Mesenchymal stem cell (in vitro differentiated cells and primary cell): Measurements from ENCODE around the gene MAPKBP1.

Experiments
- DNase-seq: peaks from one replicate; pipeline ENCODE4 v3.0.0-alpha.2; 2013
- H2AFZ ChIP-seq: one replicate; pipeline ENCODE4 v1.6.1; 2013; ENCODE audit warnings: low read depth, mild to moderate bottlenecking, control low read depth, inconsistent platforms, low read length, moderate library complexity
- H2AK5ac ChIP-seq: 2 replicates; pipeline ENCODE4 v1.6.1; 2013; ENCODE audit warnings: low read length, moderate library complexity, mild to moderate bottlenecking, inconsistent platforms; ENCODE audit not compliant: severe bottlenecking
- H2BK120ac ChIP-seq: one replicate; pipeline ENCODE4 v1.6.1; 2013; ENCODE audit warnings: low read depth, mild to moderate bottlenecking, inconsistent platforms, low read length, moderate library complexity
- H2BK12ac ChIP-seq, 2 experiments: one replicate each; pipeline ENCODE4 v1.6.1; 2013; ENCODE audit warnings: inconsistent platforms in 2 of 2, low read length in 2 of 2, mild to moderate bottlenecking in 2 of 2, moderate library complexity in 2 of 2, control low read depth in 1 of 2
- H2BK15ac ChIP-seq: one replicate; pipeline ENCODE4 v1.6.1; 2013; ENCODE audit warnings: mild to moderate bottlenecking, low read depth, inconsistent platforms; ENCODE audit not compliant: poor library complexity, severe bottlenecking
- H2BK5ac ChIP-seq: 2 replicates; pipeline ENCODE4 v1.6.1; 2013; ENCODE audit warnings: low read depth, mild to moderate bottlenecking, low read length, control low read depth, inconsistent platforms; ENCODE audit not compliant: poor library complexity, severe bottlenecking
- H3K14ac ChIP-seq, 2 experiments: one replicate each; pipeline ENCODE4 v1.6.1; 2013; ENCODE audit warnings: inconsistent platforms in 2 of 2, low read length in 2 of 2, control low read depth in 1 of 2, mild to moderate bottlenecking in 1 of 2, moderate library complexity in 1 of 2
- H3K18ac ChIP-seq, 2 experiments: one replicate each; pipeline ENCODE4 v1.6.1; 2013; ENCODE audit warnings: inconsistent platforms in 2 of 2, low read length in 2 of 2, control low read depth in 1 of 2, low read depth in 1 of 2, mild to moderate bottlenecking in 1 of 2
- H3K23ac ChIP-seq, 2 experiments: one replicate each; pipeline ENCODE4 v1.6.1; 2013; ENCODE audit warnings: inconsistent platforms in 2 of 2, low read length in 2 of 2, mild to moderate bottlenecking in 2 of 2, moderate library complexity in 2 of 2, control low read depth in 1 of 2
- H3K27ac ChIP-seq: 2 replicates; pipeline ENCODE4 v1.5.1; 2013; ENCODE audit warnings: mild to moderate bottlenecking, moderate library complexity, low read length, control low read depth, inconsistent platforms; ENCODE audit not compliant: poor library complexity, severe bottlenecking
- H3K27me3 ChIP-seq, 2 experiments: 2 replicates each; pipeline versions ENCODE4 v1.6.1 to v1.7.0; 2013; ENCODE audit warnings: low read length in 2 of 2, mild to moderate bottlenecking in 2 of 2, moderate library complexity in 2 of 2, control low read depth in 1 of 2, inconsistent platforms in 1 of 2; ENCODE audit not compliant: control insufficient read depth in 1 of 2, insufficient read depth in 1 of 2
- H3K36me3 ChIP-seq, 2 experiments: 2 replicates each; pipeline versions ENCODE4 v1.6.1 to v1.7.0; 2013; ENCODE audit warnings: low read length in 2 of 2, control low read depth in 1 of 2, inconsistent platforms in 1 of 2, low read depth in 1 of 2, mild to moderate bottlenecking in 1 of 2; ENCODE audit not compliant: insufficient read depth in 2 of 2, control insufficient read depth in 1 of 2
- H3K4ac ChIP-seq, 2 experiments: one replicate each; pipeline ENCODE4 v1.6.1; 2013; ENCODE audit warnings: inconsistent platforms in 2 of 2, low read length in 2 of 2, mild to moderate bottlenecking in 2 of 2, moderate library complexity in 2 of 2, control low read depth in 1 of 2, low read depth in 1 of 2
- H3K4me1 ChIP-seq: 2 replicates; pipeline ENCODE4 v1.6.1; 2013; ENCODE audit warnings: low read depth, low read length, control low read depth; ENCODE audit not compliant: control insufficient read depth, insufficient read depth
- H3K4me2 ChIP-seq: 2 replicates; pipeline ENCODE4 v1.6.1; 2013; ENCODE audit warnings: low read length, mild to moderate bottlenecking, inconsistent platforms; ENCODE audit not compliant: poor library complexity, severe bottlenecking
- H3K4me3 ChIP-seq, 2 experiments: 2 replicates each; pipeline versions ENCODE4 v1.5.1 to v1.7.0; 2013; ENCODE audit warnings: low read length in 2 of 2, mild to moderate bottlenecking in 2 of 2, control low read depth in 1 of 2, low read depth in 1 of 2; ENCODE audit not compliant: insufficient read depth in 1 of 2
- H3K79me1 ChIP-seq: replicated peaks from 2 replicates; pipeline ENCODE4 v1.6.1; 2013; ENCODE audit warnings: mild to moderate bottlenecking, control low read depth, low read length, inconsistent platforms; ENCODE audit not compliant: poor library complexity, severe bottlenecking
- H3K9ac ChIP-seq: 2 replicates; pipeline ENCODE4 v1.7.0; 2013; ENCODE audit warnings: mild to moderate bottlenecking, low read length, moderate library complexity
- H3K9me3 ChIP-seq: 2 replicates; pipeline ENCODE4 v1.7.0; 2013; ENCODE audit warnings: mild to moderate bottlenecking, low read length; ENCODE audit not compliant: control insufficient read depth
- H4K8ac ChIP-seq: one replicate; pipeline ENCODE4 v1.6.1; 2013; ENCODE audit warnings: inconsistent platforms, mild to moderate bottlenecking, low read length, moderate library complexity
- H4K91ac ChIP-seq: one replicate; pipeline ENCODE4 v1.6.1; 2013; ENCODE audit warnings: mild to moderate bottlenecking, low read length, inconsistent platforms
- WGBS: methylation state at CpG from one replicate; pipeline ENCODE4 v1.1.7; 2013; ENCODE audit warnings: mixed read lengths; 5-methylcytosine and 5-hydroxymethylcytosine counted together

Gene MAPKBP1

GRCh38 chr15:41836713-41837454 is 62.6 kb downstream of the MAPKBP1 start:
- Histone ChIP-seq H3K23ac (no peak overlapping the region), H2BK15ac (no peak overlapping the region), H4K91ac (no peak overlapping the region), H3K4ac (no peak overlapping the region), H4K8ac (no peak overlapping the region), H3K79me1 (peaks cover 7% of the 10 kb centered on the region), H3K4me3 (no peak overlapping the region), H3K36me3 (peaks cover 5 to 49% of the 10 kb centered on the region in 2 experiments), H3K4me2 (no peak overlapping the region), H3K27me3 (no peaks in the 10 kb centered on the region), H3K9me3 (no peaks in the 10 kb centered on the region), H2BK120ac (no peak overlapping the region), H2BK12ac (no peak overlapping the region), H3K4me1 (peaks cover 7% of the 10 kb centered on the region), H2AK5ac (no peak overlapping the region), H2BK5ac (no peak overlapping the region), H3K27ac (no peak overlapping the region), H3K18ac (no peak overlapping the region), H3K14ac (no peak overlapping the region), H3K9ac (no peak overlapping the region), H2AFZ (no peak overlapping the region)
- WGBS, result 95% methylated on average over 23 of the region's 23 CpGs
- no peak for DNase-seq

DNA sequence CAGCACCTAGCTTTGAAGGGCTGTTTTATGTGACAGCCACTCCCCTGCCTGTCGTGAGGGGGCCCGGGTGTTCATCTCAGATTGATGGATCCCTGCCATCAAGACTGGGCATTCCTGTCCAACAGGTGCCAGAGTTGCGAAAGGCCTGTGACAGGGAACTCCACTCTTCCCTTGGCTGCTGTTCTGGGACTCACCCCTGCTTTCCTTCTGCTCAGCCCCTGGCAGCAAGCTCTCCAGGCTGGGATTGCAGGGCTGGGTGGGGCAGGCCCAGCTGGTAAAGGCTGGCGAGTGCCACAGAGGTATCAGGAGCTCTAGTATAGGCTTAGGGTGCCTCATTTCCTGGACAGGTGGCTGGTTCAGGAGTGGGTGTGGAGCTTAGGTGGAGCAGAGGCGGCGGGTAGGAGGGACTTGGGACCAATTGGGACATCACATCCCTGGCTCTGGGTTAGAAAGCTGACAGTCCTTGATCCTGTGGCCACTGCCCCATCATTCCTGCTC is 64.2 kb downstream of the MAPKBP1 start, which contains the start of gene PLA2G4B:
Gene PLA2G4B, plus strand, starts transcription at position 448 of the 498 bp plus-strand sequence. CDS start 67 bp downstream, outside the sequence.
- 99% methylated on average over 6 of the region's 6 CpGs for WGBS
- peaks cover 7% of the 10 kb centered on the region for H3K79me1 ChIP-seq
- no peak within 1 kb of the TSS for H3K4me2 ChIP-seq
- no peak within 1 kb of the TSS for H3K4ac ChIP-seq
- H3K9me3 ChIP-seq, result no peaks in the 10 kb centered on the region
- H2BK12ac ChIP-seq, result no peak within 1 kb of the TSS
- no peak within 1 kb of the TSS for H4K91ac ChIP-seq
- no peak within 1 kb of the TSS for H3K27ac ChIP-seq
- no peak within 1 kb of the TSS for H3K23ac ChIP-seq
- no peak within 1 kb of the TSS for H3K18ac ChIP-seq
- no peak within 1 kb of the TSS for H2BK120ac ChIP-seq
- DNase-seq, result no peak
- no peak within 1 kb of the TSS for H3K9ac ChIP-seq
- H3K27me3 ChIP-seq, result no peaks in the 10 kb centered on the region
- no peak within 1 kb of the TSS for H2AK5ac ChIP-seq
- no peak within 1 kb of the TSS for H4K8ac ChIP-seq
- no peak within 1 kb of the TSS for H2BK5ac ChIP-seq
- no peak within 1 kb of the TSS for H3K14ac ChIP-seq
- H3K4me3 ChIP-seq, result no peak within 1 kb of the TSS
- peaks cover 5% of the 10 kb centered on the region for H3K4me1 ChIP-seq
- H2AFZ ChIP-seq, result no peak within 1 kb of the TSS
- no peak within 1 kb of the TSS for H2BK15ac ChIP-seq
- peaks cover 0 to 51% of the 10 kb centered on the region in 2 experiments for H3K36me3 ChIP-seq

GRCh38 chr15:41839781-41840491 is 65.7 kb downstream of the MAPKBP1 start:
- H3K23ac ChIP-seq, result no peak overlapping the region
- peaks cover 0 to 58% of the 10 kb centered on the region in 2 experiments for H3K36me3 ChIP-seq

GRCh38 chr15:41840673-41841072 is 66.4 kb downstream of the MAPKBP1 start:
- H2BK15ac ChIP-seq, result no peak overlapping the region
- no peaks in the 10 kb centered on the region for H3K9me3 ChIP-seq
- H3K18ac ChIP-seq, result no peak overlapping the region
- no peaks in the 10 kb centered on the region for H3K27me3 ChIP-seq
- DNase-seq, result no peak
- H4K91ac ChIP-seq, result no peak overlapping the region
- H3K36me3 ChIP-seq, result peaks cover 0 to 60% of the 10 kb centered on the region in 2 experiments
- no peak overlapping the region for H3K4ac ChIP-seq
- H2BK120ac ChIP-seq, result no peak overlapping the region
- H4K8ac ChIP-seq, result no peak overlapping the region
- no peak overlapping the region for H3K9ac ChIP-seq
- H2BK5ac ChIP-seq, result no peak overlapping the region
- no peak overlapping the region for H3K4me2 ChIP-seq
- H2AFZ ChIP-seq, result no peak overlapping the region
- no peak overlapping the region for H3K4me3 ChIP-seq
- H2BK12ac ChIP-seq, result no peak overlapping the region
- no peak overlapping the region for H3K23ac ChIP-seq
- 92% methylated on average over 13 of the region's 15 CpGs for WGBS
- no peaks in the 10 kb centered on the region for H3K79me1 ChIP-seq
- H3K4me1 ChIP-seq, result peaks cover 4% of the 10 kb centered on the region
- no peak overlapping the region for H3K27ac ChIP-seq
- H2AK5ac ChIP-seq, result no peak overlapping the region
- H3K14ac ChIP-seq, result no peak overlapping the region

More at GRCh38 chr15:41839781-41840491, 65.7 kb downstream of the MAPKBP1 start:
- Histone ChIP-seq H2AK5ac (no peak overlapping the region), H3K4ac (no peak overlapping the region), H3K79me1 (no peaks in the 10 kb centered on the region), H4K91ac (no peak overlapping the region), H2BK5ac (no peak overlapping the region), H2AFZ (no peak overlapping the region), H3K4me1 (peaks cover 4% of the 10 kb centered on the region), H3K9ac (no peak overlapping the region), H2BK12ac (no peak overlapping the region), H3K4me3 (no peak overlapping the region), H3K4me2 (no peak overlapping the region), H3K14ac (no peak overlapping the region), H3K27ac (no peak overlapping the region), H3K9me3 (no peaks in the 10 kb centered on the region), H4K8ac (no peak overlapping the region), H2BK15ac (no peak overlapping the region), H3K27me3 (no peaks in the 10 kb centered on the region), H2BK120ac (no peak overlapping the region), H3K18ac (no peak overlapping the region)
- 98% methylated on average over 14 of the region's 16 CpGs for WGBS
- no peak for DNase-seq
